GM12873 (cell line): ENCODE measurements around the gene EEF2KMT.

ENCODE experiments used
- TF ChIP-seq, protein P1 (sequence below): IDR thresholded peaks from 2 replicates; pipeline ENCODE4 v1.5.1; 2012; ENCODE audit warnings: low read depth, mild to moderate bottlenecking, moderate library complexity, low read length, control low read depth; ENCODE audit not compliant: insufficient read depth; ENCODE audit errors: missing control alignments

EEF2KMT gene

GRCh38 chr16:5044011-5044540 is 53.5 kb downstream of the EEF2KMT start:
- TF ChIP-seq, protein P1, sequence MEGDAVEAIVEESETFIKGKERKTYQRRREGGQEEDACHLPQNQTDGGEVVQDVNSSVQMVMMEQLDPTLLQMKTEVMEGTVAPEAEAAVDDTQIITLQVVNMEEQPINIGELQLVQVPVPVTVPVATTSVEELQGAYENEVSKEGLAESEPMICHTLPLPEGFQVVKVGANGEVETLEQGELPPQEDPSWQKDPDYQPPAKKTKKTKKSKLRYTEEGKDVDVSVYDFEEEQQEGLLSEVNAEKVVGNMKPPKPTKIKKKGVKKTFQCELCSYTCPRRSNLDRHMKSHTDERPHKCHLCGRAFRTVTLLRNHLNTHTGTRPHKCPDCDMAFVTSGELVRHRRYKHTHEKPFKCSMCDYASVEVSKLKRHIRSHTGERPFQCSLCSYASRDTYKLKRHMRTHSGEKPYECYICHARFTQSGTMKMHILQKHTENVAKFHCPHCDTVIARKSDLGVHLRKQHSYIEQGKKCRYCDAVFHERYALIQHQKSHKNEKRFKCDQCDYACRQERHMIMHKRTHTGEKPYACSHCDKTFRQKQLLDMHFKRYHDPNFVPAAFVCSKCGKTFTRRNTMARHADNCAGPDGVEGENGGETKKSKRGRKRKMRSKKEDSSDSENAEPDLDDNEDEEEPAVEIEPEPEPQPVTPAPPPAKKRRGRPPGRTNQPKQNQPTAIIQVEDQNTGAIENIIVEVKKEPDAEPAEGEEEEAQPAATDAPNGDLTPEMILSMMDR, result no peak

DNA sequence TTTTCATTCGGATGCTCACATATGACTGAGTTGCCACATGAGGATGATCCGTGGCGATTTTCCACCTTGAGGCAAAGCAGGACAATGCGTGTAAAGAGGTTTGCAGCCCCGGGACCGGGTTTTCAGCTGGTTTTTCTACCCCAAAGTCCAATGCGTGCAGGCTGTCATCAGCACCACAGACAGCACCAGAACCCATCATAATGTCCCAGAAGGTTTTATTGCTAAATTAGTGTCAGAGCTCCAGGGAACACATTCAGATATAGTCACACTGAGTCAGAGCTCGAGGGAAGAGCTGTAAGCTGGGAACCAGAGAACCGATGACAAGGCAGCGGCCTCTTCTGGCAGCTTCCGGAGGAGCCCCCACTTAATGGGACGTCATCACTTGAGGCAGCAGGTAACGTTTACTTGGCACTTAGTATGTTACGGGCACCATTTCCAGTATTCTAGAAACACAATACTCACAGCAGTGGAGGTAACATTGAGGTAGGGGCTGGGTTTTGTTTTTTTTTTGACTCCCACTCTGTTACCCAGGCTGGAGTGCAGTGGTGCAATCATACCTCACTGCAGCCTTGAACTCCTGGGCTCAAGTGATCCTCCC is 54.9 kb downstream of the EEF2KMT start:
- TF ChIP-seq, protein P1, result no peak

- TF ChIP-seq, protein P1, result no peak
These were observed 55.9 kb downstream of the EEF2KMT start for GRCh38 chr16:5041600-5042133.

DNA sequence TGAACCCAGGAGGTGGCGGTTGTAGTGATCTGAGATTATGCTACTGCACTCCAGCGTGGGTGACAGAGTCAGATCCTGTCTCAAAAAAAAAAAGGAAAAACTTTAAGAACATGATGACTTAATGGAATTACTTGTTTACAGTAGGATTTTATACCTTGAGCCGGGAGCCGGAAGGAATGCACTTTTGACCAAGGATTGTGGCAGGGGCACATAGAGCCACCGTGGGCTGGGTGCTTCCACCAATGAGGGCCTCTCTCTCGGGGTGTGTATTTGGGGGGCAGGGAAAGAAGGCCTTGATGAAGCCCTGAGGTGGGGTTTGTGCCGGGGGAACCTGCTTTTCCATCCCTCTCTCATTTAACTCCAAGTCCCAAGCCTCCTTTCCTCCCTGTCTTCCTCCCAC is 57.1 kb downstream of the EEF2KMT start:
- TF ChIP-seq, protein P1, result no peak

DNA sequence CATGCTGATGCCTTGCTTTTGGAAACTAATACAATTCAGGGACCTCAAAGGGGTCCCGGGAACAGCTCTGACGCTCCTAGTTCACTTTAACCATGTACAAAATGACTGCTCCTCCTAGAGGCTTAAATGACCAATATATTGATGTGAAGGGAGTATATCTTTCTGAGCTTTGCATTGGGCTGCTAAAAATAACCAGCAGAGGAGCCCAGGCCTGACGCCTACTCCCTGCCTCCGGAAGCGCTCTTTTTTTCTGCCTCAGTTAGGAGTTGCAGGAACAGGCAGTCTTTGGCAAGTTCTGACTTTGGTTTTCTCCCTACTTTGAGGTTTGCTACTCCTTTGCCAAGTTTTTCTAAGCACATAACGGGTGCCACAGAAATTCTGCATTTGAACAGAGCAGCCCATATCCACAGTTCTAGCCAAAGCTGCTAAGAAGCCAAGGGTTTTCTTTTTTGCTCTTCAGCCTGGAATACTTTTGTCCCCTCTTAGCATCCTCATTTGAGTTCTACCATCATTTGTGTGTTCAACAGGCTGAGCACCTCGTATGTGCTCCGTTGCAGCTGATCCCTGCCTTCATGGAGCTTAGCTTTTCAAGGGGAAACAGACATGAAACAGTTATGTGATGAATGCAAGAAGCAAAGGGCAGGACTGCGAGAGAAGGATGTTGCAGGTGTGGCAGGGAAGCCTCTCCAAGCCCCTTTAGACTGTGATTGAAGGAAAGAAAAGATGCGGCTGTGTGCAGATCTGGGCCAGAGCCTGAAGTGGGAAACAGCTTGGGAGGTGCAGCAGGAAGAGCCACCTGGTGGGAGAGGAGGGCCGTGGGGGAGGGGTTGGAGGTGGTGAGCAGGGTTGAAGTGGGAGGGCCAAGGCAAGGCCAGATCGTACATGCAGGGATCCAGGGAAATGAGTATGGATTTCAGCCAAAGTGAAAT is 61.1 kb downstream of the EEF2KMT start:
- TF ChIP-seq, protein P1, result no peak

- TF ChIP-seq, protein P1, result no peak
These were observed 61.7 kb downstream of the EEF2KMT start for GRCh38 chr16:5035909-5036227.
